HEK293 (cell line): ENCODE measurements around the gene L3MBTL4.

Source experiments
- ZNF416 ChIP-seq: fragments of 450-650 bp; formaldehyde crosslinking; IDR thresholded peaks from 2 replicates; pipeline ENCODE4 v1.5.1; 2016; ENCODE audit warnings: missing biosample characterization, missing genetic modification characterization
- ZNF530 ChIP-seq: fragments of 450-650 bp; formaldehyde crosslinking; IDR thresholded peaks from 2 replicates; pipeline ENCODE4 v1.5.1; 2016; ENCODE audit warnings: low read depth, missing biosample characterization, missing genetic modification characterization
- ZNF600 ChIP-seq: fragments of 450-650 bp; formaldehyde crosslinking; IDR thresholded peaks from 2 replicates; pipeline ENCODE4 v1.5.1; 2016; ENCODE audit warnings: missing biosample characterization, missing genetic modification characterization
- ZNF792 ChIP-seq: fragments of 450-650 bp; formaldehyde crosslinking; IDR thresholded peaks from 2 replicates; pipeline ENCODE4 v1.5.1; 2016; ENCODE audit warnings: missing biosample characterization, missing genetic modification characterization
- TF ChIP-seq, protein P1 (sequence below): fragments of 450-650 bp; formaldehyde crosslinking; IDR thresholded peaks from 2 replicates; pipeline ENCODE4 v1.5.1; 2016; ENCODE audit warnings: missing biosample characterization, missing genetic modification characterization

DNA sequence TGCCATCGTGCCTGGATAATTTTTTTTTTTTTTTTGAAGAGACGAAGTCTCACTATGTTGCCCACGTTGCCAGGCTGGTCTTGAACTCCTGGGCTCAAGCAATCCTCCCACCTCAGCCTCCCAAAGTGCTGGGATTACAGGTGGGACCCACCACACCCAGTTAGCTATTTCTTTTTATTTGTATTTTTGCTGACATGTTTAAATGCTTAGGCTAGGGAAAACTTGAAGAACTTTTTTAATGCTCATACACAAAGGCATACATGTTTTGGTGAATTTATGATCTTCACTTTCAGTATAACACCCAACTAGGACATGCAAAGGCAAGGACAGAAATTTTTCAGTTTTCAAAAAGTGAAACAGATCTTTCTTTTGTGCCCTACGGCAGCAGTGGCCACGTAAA lies 9.9 kb downstream of the L3MBTL4 start:
- no peak for TF ChIP-seq ZNF600 (tag by site-specific recombination)
- no peak for TF ChIP-seq ZNF792 (tag by site-specific recombination)
- TF ChIP-seq, protein P1, sequence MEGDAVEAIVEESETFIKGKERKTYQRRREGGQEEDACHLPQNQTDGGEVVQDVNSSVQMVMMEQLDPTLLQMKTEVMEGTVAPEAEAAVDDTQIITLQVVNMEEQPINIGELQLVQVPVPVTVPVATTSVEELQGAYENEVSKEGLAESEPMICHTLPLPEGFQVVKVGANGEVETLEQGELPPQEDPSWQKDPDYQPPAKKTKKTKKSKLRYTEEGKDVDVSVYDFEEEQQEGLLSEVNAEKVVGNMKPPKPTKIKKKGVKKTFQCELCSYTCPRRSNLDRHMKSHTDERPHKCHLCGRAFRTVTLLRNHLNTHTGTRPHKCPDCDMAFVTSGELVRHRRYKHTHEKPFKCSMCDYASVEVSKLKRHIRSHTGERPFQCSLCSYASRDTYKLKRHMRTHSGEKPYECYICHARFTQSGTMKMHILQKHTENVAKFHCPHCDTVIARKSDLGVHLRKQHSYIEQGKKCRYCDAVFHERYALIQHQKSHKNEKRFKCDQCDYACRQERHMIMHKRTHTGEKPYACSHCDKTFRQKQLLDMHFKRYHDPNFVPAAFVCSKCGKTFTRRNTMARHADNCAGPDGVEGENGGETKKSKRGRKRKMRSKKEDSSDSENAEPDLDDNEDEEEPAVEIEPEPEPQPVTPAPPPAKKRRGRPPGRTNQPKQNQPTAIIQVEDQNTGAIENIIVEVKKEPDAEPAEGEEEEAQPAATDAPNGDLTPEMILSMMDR (tag by site-specific recombination) = no peak
- TF ChIP-seq ZNF530 = no peak
- no peak for TF ChIP-seq ZNF416 (tag by site-specific recombination)
